HCEC 1CT (cell line): Measurements from ENCODE around the gene CALML3.
"Not testable (repeated sequence)": the region's sequence is repeated elsewhere in the genome, so short reads cannot be mapped to it uniquely, and the experiment has no call there.

ENCODE experiments used
- DNase-seq: peaks from one replicate; pipeline ENCODE4 v3.0.0-alpha.2; 2017

Gene CALML3

DNA sequence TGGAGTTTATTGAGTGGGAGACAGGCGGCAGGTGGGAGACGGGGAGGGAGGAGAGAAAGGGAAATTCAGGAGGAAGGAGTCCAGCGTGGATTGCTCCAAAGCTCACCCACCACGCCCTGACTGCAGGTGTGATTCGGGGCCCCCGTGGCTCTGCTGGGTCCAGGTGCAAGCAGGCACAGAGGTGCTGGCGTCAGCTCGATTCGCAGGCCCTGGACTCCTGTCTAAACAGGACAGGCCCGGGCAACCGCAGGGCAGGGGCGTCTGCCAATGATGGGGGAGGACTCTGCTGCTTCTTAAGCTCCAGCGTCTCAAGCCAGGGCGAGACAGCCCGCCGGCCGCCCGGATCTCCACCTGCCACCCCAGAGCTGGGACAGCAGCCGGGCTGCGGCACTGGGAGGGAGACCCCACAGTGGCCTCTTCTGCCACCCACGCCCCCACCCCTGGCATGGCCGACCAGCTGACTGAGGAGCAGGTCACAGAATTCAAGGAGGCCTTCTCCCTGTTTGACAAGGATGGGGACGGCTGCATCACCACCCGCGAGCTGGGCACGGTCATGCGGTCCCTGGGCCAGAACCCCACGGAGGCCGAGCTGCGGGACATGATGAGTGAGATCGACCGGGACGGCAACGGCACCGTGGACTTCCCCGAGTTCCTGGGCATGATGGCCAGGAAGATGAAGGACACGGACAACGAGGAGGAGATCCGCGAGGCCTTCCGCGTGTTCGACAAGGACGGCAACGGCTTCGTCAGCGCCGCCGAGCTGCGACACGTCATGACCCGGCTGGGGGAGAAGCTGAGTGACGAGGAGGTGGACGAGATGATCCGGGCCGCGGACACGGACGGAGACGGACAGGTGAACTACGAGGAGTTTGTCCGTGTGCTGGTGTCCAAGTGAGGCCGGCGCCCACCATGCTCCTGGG lies at the start of gene CALML3:
TSS of gene CALML3 (plus strand) at position 321 of the 920 bp plus-strand sequence. CDS start at position 446, 125 bp downstream.
- no peak for DNase-seq

DNA sequence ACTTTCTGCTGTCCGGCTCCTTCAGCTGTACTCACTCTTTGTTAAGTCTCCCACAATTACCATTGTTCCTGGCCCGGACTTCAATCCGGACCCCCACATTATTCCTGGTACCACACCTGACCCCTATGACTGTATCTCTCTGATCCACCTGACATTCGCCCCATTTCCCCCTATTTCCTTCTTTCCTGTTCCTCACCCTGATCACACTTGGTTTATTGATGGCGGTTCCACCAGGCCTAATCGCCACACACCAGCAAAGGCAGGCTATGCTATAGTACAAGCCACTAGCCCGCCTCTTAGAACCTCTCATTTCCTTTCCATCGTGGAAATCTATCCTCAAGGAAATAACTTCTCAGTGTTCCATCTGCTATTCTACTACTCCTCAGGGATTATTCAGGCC lies 49.7 kb upstream of the CALML3 start:
- not testable (repeated sequence) for DNase-seq

DNA sequence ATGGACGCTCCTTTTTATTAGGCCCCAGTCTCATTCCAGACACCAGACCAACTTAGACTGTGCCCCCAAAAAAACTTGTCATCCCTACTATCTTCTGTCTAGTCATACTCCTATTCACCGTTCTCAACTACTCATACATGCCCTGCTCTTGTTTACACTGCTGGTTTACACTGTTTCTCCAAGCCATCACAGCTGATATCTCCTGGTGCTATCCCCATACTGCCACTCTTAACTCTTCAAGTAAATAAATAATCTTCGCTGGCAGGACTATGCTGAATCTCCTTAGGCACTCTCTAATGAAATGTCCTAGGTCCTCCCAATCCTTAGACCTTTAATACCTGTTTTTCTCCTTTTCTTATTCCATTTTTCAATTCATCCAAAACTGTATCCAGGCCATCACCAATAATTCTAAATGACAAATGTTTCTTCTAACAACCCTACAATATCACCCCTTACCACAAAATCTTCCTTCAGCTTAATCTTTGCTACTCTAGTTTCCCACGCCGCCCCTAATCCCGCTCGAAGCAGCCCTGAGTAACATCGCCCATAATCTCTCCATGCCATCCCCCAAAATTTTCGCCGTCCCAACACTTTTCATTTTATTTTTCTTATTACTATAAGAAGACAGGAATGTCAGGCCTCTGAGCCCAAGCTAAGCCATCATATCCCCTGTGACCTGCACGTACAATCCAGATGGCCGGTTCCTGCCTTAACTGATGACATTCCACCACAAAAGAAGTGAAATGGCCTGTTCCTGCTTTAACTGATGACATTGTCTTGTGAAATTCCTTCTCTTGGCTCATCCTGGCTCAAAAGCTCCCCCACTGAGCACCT lies 48.6 kb upstream of the CALML3 start:
- DNase-seq: not testable (repeated sequence)

DNA sequence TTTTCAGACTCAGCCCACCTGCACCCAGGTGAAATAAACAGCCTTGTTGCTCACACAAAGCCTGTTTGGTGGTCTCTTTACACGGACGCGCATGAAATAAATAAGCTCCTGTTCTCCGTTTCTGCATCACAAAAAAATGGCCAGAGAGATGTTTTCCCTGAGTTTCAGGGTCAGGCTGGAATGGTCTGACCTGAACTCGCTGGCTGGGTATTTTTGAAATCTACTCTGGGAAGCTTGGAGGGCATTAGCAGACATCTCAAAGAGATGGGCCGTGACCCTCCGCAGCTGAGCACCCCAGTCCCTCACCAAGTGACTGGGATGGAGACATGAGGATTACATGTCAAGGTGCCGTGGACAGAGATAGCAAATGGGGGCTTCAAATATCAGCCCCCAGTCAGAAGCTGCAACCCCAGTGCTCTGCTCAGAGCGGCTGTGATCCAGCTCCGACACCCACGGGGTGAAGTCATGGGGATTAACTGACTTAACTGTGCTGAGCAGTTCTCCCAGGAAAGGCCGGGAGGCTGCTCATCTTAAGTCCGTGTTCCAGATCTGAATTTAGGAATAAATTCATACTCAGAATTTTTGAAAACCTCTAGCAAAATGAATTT lies 47.7 kb upstream of the CALML3 start:
- DNase-seq: peak; percentile 19

DNA sequence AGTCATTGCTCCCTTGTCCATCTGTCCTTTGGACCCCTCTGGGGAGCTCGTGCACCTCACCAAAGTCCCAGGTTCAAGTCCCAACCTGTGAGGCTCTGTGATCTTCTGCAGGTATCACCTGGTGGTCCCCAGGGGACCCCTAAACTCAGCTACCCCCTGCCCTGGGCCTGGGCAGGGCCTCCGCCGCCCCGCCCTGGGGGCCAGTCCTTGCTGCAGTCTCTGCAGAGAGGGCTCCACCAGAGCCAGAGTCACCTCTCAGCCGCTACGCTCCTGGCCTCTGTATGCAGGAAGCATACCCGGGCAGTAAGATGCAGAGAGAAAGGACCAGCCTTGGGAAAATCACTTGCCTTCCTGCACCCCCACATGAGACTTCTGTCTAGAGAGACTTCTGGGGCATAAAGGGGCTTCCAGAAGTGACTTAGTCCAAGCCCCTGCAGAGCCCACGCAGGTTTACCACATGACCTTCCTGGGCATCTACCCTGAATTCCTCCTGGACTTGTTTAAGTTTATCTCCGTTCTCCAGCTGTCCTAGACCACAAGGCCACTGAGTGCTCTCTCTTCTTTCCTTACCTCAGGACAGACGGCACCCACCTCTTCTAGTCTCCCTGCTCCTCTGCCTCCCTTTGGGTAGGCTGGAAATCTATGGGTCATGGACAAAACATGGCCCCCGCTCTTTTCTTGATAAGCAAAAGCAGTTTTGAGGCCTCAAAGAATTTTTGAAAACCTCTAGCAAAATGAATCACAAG lies 46.6 kb upstream of the CALML3 start:
- DNase-seq: no peak

DNA sequence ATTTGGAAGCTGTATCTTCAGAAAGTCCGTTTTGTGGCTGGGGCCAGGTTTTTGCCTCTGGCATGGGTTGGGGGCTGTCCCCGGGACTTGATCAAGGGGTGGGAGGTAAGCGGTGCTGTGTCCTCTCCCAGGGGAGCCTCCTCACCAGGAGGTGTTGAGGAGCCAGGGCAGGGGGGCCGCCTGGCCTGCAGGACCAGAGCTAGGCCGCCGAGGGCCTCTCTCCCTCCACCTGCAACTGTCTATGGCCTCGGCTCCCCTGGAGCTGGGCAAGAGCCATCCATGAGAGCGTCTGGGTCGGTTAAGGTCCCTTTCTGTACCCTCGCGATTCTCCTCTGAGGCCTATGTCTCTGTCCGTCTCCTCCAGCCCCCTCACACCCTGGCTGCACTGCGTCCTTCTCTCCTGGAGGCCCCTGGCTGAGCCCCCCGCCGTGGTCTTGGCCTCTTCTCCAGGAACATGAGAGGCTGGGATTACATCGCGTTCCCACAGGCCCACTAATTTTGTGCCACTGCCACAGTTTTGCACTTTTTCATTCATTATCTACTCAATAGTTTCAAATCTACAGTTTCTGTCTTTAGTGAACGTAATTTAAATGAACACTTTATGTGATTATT lies 46.0 kb upstream of the CALML3 start:
- no peak for DNase-seq

DNA sequence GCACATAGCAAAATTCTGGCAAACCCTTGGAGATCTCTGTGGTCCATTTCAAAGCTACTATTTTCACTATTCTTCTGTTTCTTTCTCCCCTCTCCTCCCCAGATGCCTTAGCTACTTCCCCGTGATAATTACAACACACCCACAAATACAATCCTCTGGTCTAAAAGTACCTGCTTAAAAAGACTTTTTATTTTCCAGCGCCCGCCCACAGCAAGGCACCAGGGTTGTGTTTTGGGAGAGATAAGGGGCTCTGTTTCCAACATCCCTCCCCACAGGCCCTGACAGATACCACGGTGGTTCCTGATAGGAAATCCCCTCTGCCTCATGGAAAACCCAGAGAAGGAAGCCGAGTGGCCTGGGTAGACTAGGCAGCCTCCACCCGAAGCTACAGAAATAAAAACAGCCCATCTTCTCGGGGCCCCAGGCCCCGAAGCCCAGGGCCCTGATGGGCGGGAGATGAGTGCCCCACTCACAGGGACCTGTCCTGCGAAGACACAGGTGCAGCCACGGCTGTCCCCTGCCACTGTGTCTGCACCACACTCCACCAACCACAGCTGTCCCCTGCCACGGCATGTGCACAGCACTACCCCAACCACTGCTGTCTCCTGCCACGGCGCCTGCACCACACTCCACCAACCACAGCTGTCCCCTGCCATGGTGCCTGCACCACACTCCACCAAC lies 45.1 kb upstream of the CALML3 start:
- no peak for DNase-seq

DNA sequence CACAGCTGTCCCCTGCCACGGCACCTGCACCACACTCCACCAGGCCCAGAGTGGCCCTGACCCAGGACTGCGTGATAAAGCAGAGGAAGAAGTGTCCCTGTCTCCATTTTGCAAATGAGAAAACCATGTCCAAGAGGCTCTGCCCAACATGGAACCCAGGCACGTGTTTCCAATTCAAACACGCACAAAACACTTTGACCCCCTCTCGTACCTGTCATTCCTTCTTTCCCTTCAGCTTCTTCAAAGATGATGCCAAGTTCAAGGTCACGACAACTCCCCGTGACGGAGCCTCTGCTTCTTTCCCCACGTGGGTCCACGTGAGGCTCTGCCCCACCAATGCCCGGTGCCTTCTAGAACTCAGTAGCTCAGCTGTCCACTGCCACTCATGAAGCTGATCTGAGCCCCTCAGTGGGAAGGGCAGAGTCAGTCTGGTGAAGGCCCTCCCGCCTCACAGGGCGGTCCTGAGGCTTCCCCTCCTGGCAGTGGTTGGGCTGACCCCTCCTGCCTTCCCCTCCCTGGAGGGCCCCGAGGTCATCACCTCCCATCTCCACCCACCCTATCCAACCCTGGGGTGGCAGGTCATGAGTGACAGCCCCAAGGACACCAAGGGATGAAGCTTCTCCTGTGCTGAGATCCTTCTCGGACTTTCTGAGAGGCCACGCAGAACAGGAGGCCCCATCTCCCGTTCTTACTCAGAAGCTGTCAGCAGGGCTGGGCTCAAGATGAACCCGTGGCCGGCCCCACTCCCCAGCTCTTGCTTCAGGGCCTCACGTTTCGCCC lies 44.4 kb upstream of the CALML3 start:
- no peak for DNase-seq

DNA sequence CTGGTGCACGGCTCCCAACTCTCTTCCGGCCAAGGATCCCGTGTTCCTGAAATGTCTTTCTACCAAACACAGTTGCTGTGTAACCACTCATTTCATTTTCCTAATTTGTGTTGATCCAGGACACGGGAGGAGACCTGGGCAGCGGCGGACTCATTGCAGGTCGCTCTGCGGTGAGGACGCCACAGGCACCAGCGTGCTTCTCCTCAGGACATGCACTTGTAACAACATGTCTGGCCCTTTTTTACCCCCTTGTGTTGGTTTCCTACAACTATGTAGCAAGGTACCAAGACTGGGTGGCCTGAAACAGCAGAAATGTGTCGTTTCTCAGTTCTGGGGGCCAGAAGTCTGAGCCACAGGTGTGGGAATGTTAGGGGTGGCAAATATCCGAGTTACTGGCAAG lies 43.6 kb upstream of the CALML3 start:
- no peak for DNase-seq

DNA sequence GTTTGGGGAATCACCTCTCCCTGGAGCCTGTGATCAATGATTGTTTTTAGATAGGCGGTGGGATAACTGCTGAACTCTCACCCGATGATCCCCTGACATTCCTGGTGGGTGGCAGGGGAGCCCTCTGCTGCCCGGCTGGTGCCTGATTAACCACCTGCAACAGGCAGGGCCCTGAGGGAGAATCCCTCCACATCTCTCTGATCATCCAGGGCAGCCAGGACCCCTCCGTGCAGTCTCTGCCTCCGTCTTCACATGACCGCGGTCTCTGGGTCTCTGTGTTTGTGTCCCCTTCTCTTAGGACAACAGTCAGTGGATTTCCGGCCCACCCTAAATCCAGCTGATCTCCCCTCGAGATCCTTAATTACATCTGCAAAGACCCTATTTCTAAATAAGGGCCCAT lies 42.7 kb upstream of the CALML3 start:
- no peak for DNase-seq

DNA sequence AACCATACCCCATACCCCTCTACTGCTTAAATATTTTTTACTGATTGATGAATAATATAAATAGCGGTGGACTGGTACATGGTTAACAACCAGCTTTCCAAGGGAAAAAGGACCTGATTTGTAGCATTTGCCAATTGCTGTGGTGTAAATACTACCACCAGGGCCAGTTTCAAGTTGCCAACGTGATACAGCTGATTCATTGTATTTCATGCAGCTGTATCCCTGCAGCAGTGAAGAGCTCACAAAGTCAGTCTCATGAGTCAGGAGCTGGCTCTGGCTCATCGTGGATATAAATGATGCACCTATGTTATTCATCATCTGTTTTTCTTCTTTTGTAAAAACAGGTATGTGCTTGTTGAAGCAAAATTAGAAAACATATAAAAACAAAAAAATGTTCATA lies 40.6 kb upstream of the CALML3 start:
- peak; percentile 15 for DNase-seq

DNA sequence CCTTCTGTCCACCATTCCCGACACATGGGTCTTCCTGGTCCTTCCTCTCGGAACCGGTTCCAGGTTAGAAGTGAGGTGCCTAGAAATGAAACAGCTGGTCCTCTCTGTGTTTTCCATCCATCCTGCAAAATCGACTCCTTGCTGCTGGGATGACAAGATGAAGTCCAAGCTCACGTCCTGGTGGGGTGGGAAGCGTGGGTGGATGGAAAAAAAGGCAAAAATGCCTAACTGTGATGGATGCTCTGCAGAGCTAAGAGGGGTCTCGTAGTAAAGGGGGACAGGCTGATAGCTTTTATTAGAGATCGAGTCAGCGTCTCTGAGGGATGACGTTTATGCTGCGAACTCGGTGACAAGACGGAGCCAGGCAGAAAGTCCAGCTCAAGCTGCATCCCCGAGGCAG lies 39.5 kb upstream of the CALML3 start:
- DNase-seq: no peak

DNA sequence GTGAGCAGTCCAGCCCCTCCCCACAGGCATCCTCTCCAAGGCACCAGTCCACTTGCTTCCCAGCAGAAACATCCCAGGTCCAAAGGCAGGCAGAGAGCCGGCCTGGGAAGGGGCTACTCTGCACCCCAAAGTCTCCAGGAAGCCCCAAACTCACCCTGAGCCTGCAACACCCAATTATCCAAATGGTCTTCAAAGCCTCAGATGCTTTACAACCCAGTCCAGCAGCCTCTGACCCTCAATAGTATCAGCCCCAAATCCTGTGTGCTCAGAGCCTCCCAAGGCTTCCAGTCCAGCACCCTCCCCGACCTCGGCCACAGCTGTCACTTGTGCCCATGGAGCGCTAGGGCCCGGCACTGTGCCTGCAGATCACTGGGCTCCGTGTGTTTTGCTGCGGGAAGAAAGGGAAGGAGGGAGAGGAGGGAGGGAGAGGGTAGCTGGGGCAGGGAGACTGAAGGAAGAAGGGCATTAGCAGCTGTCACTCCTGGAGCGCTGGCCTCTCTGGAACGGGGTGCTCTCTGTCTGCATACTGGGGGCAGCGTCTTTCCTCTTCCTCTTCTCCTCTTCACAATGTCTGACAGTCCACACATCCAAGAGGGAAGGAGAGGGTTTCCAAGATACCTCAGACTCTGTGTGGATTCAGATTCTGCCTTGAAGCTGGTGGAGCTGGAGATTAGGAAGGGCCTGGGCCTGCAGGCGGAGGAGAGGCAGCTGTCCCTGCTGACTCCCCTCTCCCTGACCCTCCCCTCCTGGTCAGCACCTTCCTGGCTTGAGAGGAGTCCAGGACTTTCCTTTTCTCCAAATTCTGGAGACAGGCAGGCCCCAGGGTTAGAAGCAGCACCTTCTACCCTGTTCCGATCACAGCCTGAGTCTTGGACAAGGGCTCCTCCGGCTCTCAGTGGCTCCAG lies 38.6 kb upstream of the CALML3 start:
- no peak for DNase-seq

DNA sequence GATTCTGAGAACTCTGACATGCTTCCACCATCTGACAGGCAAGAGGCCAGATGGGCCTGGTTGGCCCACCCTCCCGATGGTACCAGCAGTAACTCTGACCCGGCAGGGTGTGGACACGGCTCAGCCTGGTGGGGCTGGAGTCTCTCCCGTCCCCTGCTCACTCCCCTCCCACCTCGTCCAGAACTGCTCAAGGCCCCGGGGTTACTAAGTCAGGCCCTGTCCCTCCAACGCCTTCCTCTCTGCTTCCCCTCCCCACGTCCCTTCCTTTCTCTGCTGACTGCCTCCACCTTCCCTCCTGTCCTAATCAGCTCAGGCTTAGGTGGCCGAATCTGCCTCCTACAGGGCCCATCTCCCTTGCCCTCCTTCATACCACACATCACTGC lies 37.9 kb upstream of the CALML3 start:
- no peak for DNase-seq

DNA sequence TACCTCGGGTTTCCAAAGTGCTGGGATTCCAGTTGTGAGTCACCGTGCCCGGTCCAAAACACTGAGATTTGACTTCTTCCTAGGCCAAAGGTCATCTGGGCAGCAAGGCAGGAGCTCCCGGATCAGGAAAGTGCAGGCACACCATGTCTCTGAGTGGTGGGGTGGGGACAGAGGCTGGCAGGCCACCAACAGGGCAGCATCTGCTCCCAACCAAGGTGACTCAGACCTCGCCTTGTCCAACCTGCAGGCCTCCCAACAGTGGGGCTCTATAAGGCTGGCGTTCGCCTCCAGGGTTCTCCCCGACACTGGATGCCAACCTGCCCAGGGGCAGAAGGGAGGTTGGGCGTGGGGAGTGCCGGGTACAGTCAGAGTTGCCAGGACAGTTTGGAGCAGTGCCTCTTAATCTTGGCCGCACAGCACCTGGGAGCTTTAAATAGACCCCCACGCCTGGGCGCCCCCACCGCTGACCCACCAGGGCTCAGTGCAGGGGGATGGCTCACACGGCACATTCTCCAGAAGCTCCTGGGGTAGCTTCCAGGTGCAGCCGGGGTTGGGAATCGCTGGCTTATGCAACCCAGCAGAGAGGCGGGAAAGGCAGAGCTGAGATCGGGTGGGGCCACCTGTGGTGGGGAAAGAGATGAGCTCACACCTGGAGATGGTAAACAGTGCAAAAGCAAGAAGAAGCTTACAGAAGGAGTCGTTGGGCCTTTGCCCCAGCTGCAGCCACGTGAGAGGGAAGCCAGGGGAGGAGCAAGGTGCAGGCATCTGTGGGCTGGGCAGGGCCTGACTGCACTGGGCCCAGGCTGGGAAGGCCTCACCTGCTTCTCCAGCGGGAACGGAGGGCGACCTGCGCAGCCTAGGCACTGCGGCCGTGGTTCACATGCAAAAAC lies 36.2 kb upstream of the CALML3 start:
- no peak for DNase-seq

DNA sequence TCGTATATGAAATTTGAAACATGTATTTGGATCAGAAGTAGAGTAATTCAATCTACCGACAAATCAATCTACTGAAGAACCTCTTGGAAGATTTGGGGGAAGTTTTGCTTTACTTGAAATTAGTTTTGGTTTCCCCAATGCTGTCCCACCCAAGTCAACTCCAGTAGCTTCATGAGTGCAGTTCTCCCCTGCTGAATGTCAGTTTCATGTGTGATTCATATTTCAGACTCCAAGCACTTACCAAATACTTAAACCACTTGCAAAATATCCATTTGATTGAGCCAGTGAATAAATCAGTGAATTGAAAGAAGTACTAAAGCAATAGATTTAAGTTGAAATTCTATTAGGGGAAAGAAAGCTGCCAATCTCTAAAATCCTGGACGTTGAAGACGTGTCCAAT lies 34.7 kb upstream of the CALML3 start:
- no peak for DNase-seq

DNA sequence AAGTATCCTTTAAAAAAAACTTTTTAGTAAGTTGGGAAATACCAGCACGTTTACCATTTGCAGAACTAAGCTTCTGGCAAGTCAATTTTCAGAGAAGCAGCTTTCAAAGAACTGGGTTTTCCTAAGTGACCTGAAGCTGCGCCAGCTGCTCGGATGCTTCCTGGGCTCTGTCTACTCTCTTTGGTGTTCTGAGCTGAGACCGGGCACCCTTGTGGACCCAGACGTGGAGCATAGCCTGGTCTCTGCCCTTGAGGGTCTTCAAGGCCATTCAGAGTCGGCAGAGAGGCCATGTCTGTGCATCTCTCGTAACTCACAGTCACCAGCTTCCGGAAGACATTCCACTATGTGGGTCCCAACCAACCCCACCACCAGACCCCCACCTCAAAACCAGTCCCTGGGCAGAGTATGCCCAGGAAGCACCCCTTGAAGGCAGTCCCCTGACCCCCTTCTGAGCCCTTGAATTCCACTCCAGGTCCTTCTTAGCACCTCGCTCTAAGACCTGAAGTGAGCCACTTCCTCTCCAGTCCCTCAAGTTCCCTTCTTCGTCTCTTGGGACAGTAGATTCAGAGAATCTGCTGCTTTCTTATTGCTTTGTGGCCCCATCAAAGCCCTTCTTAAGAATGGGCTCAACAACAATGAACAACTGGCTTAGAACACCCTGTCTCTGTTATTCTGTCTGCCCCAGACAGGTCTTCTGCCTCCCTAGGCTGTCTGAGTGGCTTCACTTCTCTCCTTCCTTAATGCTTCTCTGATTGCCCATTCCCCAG lies 33.9 kb upstream of the CALML3 start:
- DNase-seq: no peak

DNA sequence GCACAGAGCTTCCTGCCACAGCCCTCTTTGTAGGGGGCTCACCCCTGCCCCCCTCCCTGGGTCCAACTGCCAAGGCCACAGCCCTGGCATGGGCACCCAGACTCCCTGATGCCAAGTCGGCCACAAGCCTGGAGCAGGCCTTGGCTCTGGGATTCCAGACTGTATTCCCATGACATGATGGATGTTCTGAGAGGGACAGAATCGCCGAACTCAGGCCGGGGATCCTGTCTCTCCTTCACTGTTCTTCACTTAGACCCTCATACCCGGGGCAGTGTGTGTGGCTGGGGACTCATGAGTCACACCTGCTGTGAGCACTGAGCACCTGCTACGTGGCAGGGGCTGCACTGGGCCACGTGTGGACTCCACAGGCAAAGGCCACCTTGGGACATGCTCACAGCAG lies 33.3 kb upstream of the CALML3 start:
- no peak for DNase-seq
